Activated CD4-positive, alpha-beta T cell treated with anti-CD3 and anti-CD28 coated beads, Interleukin-2, amount 10 ng/mL, durations not matched to agents 24 days and 14 days (primary cell): ENCODE data around the gene AP3S1. TPM values are rescaled to one million over a fixed set of nuclear protein-coding genes. Genes with fewer than 3 reads are reported as not detected.

Source experiments
- DNase-seq: peaks from one replicate; pipeline ENCODE4 v3.0.0; 2022
- H3K27ac Mint-ChIP-seq: one replicate; pipeline ENCODE4 v1.8.0; 2022; ENCODE audit warnings: mild to moderate bottlenecking, mixed read lengths
- H3K27me3 Mint-ChIP-seq: one replicate; pipeline ENCODE4 v1.8.0; 2022; ENCODE audit warnings: mixed read lengths
- H3K36me3 Mint-ChIP-seq: one replicate; pipeline ENCODE4 v1.8.0; 2022; ENCODE audit warnings: low read depth, mild to moderate bottlenecking, mixed read lengths
- H3K4me1 Mint-ChIP-seq: one replicate; pipeline ENCODE4 v1.8.0; 2021; ENCODE audit warnings: mixed read lengths
- H3K4me3 Mint-ChIP-seq: one replicate; pipeline ENCODE4 v1.8.0; 2022; ENCODE audit warnings: mild to moderate bottlenecking, moderate library complexity, mixed read lengths
- H3K9me3 Mint-ChIP-seq: one replicate; pipeline ENCODE4 v1.8.0; 2021; ENCODE audit warnings: mixed read lengths
- intact Hi-C: fragments of 100-400 bp; cut with micrococcal nuclease; formaldehyde crosslinking; loops from one replicate; pipeline ENCODE4 v1.15.1; 2023
- total RNA-seq: library from RNA; stranded (reverse); gene quantifications from 2 replicates; pipeline ENCODE4 v1.2.3, GENCODE V29; 2022

The AP3S1 gene
- total RNA-seq, 1 donor from 2014 or later = 64.6 TPM

DNA sequence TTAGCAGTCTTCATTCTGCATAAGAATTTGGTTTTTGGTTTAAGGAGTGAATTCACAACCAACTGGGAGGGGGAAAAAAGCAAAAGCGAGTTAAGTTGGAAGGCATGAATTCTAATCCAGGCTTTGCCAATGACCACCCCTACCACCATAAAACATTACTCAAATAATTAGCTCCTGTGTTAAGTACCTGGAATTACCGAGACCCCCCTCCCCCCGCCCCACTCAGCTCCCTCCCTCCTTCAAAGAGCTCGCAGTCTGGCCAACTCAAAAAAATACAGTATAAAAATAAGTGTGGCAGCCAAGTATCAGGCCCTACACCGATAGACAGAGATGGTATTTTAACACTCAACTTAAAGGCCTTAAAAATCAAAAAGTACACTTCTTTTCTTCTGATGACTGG lies 862 bp upstream of the AP3S1 start:
- Mint-ChIP-seq H3K27me3 (peaks cover 9% of the 10 kb centered on the region), H3K4me3 (peak overlapping the region; percentile 98), H3K36me3 (peaks cover 27% of the 10 kb centered on the region), H3K27ac (peak overlapping the region; percentile 100), H3K4me1 (peaks cover 55% of the 10 kb centered on the region), H3K9me3 (no peaks in the 10 kb centered on the region)
- no peak for DNase-seq
- intact Hi-C loops = loop anchor here (1.0 to 10.0 kb wide), 8 partner anchors 215 to 666 kb away; partner anchors contain the start of genes CCDC112, COMMD10, FEM1C and TMED7

DNA sequence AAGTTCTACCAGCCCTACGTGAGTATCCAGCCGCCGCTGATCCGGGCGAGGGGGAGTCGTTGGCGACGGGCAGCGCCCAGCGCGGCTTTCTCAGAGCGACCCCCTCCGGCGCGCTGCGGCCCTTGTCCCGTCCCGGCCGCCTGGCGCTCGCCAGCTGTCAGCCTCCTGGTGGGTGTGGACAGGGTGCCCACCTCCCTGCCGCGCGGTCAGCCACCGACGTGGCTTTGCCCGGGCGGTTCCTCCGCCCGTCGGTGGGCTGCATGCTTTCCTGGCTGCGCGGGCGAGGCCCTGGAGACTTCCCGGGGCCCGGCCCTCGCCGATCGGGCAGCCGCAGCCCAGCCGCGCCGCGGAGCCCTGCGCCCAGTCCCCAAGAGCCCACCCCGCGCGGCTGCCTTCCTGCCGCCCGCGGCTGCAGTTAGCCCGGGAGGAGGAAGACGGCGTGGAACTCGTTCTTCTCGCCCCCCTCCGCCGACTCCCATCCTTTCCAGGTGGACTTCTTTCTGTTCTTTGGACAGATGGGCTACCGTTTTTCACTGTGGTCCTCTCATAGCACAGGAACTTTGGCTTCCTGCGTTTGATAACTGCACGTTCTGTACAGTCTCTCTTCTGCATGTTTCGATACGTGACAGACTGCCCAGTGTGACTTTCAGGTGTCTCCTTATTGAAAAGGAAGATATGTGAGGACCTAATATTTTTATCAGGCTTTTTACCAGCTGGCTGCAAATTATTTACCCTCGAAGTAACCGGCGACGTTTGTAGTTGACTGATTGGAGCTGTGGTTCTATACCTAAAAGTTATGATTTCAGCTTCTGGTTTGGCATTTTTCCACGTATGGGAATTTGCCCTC lies 577 bp downstream of the AP3S1 start:
- H3K9me3 Mint-ChIP-seq = no peaks in the 10 kb centered on the region
- H3K27me3 Mint-ChIP-seq = peaks cover 9% of the 10 kb centered on the region
- peak overlapping the region; percentile 98 for H3K4me3 Mint-ChIP-seq
- peak overlapping the region; percentile 100 for H3K27ac Mint-ChIP-seq
- intact Hi-C loops = loop anchor here (5.0 to 10.0 kb wide), 3 partner anchors 545 to 668 kb away; partner anchors contain the start of gene CCDC112
- peaks cover 17% of the 10 kb centered on the region for H3K36me3 Mint-ChIP-seq
- H3K4me1 Mint-ChIP-seq = peaks cover 50% of the 10 kb centered on the region
- DNase-seq = no peak

DNA sequence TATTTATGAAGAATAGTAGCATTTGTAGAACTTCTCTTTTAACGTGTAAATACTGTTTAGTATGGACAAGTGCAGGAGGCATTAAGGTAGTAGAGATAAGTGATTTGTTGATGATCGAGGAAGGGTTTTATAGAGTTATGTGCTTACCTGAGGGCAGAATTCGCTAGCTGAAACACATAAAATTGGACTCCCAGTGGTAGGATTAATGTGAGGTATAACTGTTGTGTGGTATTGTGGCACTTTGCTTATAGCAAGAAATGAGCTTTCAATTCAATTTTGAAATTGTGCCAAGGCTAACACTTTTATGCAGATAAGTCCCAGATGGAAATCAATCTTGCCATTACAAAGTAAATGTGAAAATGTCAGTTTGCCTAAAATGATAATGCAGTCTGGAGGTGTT lies 1.2 kb downstream of the AP3S1 start:
- Mint-ChIP-seq H3K36me3 (peaks cover 14% of the 10 kb centered on the region), H3K27me3 (peaks cover 9% of the 10 kb centered on the region), H3K4me3 (peak overlapping the region; percentile 98), H3K9me3 (no peaks in the 10 kb centered on the region), H3K4me1 (peaks cover 46% of the 10 kb centered on the region), H3K27ac (peak overlapping the region; percentile 92)
- intact Hi-C loops = loop anchor here (5.0 to 10.0 kb wide), 3 partner anchors 546 to 668 kb away; partner anchors contain the start of gene CCDC112
- DNase-seq = no peak

DNA sequence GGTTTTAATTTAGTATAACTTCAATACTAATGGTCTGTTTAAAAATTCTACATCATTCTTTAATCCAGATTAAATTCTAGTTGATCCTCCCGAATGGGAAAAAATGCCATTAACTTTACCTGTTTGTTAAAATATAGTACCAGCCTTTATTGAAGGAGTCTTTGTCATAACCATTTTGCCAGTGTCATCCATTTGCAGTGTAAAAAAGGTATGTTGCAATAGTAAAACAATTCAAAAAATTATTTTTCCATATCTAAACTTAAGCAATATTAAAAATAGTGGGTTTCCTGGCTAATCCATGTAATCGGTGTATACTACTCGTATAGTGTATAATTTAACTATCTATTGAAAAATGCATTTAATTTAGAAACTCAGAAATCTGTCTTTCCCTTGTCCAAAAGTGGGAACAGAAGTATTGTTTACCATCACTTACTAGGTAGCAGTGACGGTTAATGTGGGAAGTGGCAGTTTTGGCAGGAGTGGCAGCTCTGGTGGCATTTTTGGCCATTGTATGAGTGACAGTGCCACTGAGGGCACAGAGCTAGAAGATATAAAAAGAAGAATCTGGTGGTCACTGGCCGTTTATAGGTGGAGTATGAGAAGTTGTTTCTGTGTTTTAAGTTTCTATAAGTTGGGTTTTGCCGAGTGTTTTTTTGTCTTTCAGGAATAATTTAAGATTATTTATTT lies 1.9 kb downstream of the AP3S1 start:
- no peak for DNase-seq
- no peak overlapping the region for H3K27ac Mint-ChIP-seq
- peaks cover 42% of the 10 kb centered on the region for H3K4me1 Mint-ChIP-seq
- H3K4me3 Mint-ChIP-seq = peak overlapping the region; percentile 98
- H3K36me3 Mint-ChIP-seq = peaks cover 14% of the 10 kb centered on the region
- H3K27me3 Mint-ChIP-seq = peaks cover 9% of the 10 kb centered on the region
- no peaks in the 10 kb centered on the region for H3K9me3 Mint-ChIP-seq
- intact Hi-C loops = loop anchor here (5.0 to 10.0 kb wide), 3 partner anchors 546 to 669 kb away; partner anchors contain the start of gene CCDC112

DNA sequence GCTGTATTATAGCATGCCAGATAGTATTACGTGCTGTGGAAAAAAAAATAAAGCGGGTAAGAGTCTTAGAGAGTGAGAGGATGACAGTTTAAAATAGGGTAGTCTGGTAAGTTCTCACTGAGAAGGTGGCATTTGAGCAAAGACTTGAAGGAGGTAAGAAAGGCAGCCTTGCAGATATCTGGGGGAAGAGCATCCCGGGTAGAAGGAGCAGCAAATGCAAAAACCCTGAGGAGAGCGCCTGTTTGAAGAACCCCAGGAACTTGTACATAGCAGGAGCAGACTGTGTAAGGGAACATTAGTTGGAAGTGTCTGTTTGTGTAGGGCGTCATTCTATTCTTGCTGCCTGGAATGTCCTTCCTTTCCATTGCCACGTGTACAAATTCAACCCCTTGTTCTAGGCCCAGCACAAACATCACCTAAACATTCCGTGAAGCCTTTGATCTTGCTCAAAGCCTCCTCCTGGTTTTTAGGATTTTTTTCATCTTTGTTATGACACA lies 2.6 kb downstream of the AP3S1 start:
- H3K4me3 Mint-ChIP-seq = no peak overlapping the region
- DNase-seq = no peak
- no peak overlapping the region for H3K27ac Mint-ChIP-seq
- no peaks in the 10 kb centered on the region for H3K9me3 Mint-ChIP-seq
- H3K27me3 Mint-ChIP-seq = peaks cover 9% of the 10 kb centered on the region
- peaks cover 39% of the 10 kb centered on the region for H3K4me1 Mint-ChIP-seq
- intact Hi-C loops = loop anchor here (5.0 to 10.0 kb wide), 3 partner anchors 547 to 670 kb away; partner anchors contain the start of gene CCDC112
- H3K36me3 Mint-ChIP-seq = peaks cover 7% of the 10 kb centered on the region

DNA sequence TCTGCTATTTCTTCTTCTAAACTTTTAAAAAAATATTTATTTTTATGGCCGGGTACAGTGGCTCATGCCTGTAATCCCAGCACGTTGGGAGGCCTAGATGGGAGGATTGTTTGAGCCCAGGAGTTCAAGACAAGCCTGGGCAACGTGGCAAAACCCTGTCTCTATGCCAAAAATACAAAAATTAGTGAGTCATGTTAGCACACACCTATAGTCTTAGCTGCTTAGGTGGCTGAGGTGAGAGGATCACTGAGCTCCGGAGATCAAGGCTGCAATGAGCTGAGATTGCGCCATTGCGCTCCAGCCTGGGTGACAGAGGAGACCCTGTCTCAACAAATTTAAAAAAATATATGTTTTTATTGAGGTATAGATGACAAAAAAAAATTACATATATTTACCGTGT lies 5.6 kb downstream of the AP3S1 start:
- peaks cover 9% of the 10 kb centered on the region for H3K27me3 Mint-ChIP-seq
- no peaks in the 10 kb centered on the region for H3K9me3 Mint-ChIP-seq
- no peak overlapping the region for H3K4me3 Mint-ChIP-seq
- intact Hi-C loops = loop anchor here (10.0 kb wide), 1 partner anchor 672 kb away; no protein-coding TSS in a partner anchor
- no peak overlapping the region for H3K27ac Mint-ChIP-seq
- DNase-seq = no peak
- no peaks in the 10 kb centered on the region for H3K36me3 Mint-ChIP-seq
- H3K4me1 Mint-ChIP-seq = peaks cover 31% of the 10 kb centered on the region

DNA sequence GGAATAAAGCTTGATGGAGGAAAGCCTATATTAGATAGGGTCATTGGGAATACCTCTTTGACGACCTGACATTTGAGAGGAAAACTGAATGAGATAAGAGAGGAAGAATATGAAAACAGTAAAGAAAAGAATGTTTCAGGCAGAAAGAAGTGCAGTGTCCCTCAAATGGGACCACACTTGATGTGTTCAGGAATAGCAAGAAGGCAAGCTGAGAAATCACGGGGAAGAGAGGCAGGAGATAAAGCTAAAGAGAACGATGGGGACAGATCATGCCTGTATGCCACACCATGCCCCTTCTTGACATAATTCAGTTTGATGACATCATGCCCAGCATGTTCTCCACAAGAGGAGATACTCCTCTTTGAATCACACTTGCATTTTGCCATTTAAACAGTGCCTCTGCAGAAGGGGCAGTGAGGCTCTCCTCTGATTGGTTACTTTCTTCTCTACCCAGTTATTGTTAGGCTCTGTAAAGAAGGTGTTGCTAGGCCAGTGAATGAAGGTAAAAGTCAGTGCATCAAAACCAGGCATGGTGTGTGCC lies 7.6 kb downstream of the AP3S1 start:
- Mint-ChIP-seq H3K4me1 (peaks cover 18% of the 10 kb centered on the region), H3K27ac (no peak overlapping the region), H3K4me3 (no peak overlapping the region), H3K9me3 (peaks cover 10% of the 10 kb centered on the region), H3K27me3 (peaks cover 2% of the 10 kb centered on the region), H3K36me3 (peaks cover 7% of the 10 kb centered on the region)
- intact Hi-C loops = loop anchor here (10.0 kb wide), 1 partner anchor 675 kb away; no protein-coding TSS in a partner anchor
- DNase-seq = no peak

DNA sequence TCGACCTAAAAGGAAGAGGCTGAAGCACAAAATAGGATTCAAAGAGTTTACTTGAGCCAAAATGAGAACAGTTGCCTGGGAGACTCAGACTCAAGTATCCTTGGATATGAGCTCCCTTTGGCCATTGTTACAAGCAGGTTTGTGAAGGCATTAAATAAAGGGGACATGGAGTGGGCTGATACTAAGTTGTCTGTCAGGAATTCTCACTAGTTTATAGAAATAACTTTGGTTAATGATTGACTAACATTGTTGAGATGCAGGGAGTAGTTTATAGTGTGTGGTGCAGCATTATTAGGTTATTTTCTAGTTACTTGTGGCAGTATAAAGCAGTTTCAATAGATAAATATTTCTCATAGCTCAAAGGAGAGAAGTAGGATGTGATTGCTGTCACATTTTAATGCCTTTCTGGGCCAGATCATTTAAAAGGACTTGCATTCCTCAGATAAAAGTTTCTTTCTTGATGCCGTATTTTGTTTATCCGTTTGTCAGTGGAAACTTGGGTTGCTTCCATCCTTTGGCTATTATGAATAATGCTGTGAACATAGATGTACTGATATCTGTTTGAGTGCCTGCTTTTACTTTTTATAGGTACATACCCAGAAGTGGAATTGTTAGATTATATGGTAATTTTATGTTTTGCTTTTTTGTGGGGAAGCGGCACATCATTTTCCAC lies 9.1 kb downstream of the AP3S1 start:
- Mint-ChIP-seq H3K4me3 (no peak overlapping the region), H3K4me1 (peaks cover 11% of the 10 kb centered on the region), H3K9me3 (peaks cover 10% of the 10 kb centered on the region), H3K27me3 (no peaks in the 10 kb centered on the region), H3K27ac (no peak overlapping the region), H3K36me3 (peaks cover 7% of the 10 kb centered on the region)
- intact Hi-C loops = no loop called here
- no peak for DNase-seq

DNA sequence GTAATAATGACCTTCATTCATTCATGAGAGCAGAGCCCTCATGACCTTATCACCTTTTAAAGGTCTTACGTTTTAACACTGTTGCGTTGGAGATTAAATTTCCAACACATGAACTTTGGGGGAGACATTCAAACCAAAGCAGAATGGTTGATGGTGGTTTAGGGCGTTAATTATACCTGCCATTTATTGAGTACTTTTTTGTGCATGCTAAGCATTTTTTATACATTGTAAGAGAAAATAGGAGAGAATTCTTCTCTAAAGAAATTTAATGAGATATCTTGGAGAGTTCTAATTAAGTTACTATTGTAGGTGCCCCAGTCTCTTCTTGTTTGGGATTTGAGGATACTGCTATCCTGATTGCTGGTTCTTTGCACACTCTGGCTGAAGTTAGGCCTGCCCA lies 12.4 kb downstream of the AP3S1 start:
- H3K4me3 Mint-ChIP-seq = no peak overlapping the region
- H3K9me3 Mint-ChIP-seq = peaks cover 10% of the 10 kb centered on the region
- H3K4me1 Mint-ChIP-seq = peaks cover 15% of the 10 kb centered on the region
- intact Hi-C loops = no loop called here
- peaks cover 7% of the 10 kb centered on the region for H3K36me3 Mint-ChIP-seq
- DNase-seq = no peak
- no peak overlapping the region for H3K27ac Mint-ChIP-seq
- no peaks in the 10 kb centered on the region for H3K27me3 Mint-ChIP-seq

DNA sequence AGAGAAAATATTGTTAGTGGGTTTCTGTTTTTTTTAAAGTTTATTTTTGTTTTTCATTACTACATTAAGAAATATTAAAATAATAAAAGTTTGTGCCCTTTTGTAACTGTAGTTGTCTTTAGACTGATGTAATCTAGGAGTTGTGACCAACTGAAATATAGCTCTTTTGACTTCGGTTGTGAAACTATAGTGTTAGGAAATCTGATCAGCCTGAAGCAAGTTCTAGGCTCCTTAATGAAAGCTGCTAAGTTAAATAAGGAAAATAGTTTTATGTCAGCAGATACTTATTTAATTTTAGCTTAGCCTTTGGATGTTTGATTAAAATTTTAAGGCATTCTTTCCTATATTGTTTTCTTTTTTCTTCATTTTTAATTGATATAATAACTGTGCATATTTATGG lies 14.2 kb downstream of the AP3S1 start:
- peaks cover 8% of the 10 kb centered on the region for H3K4me1 Mint-ChIP-seq
- peaks cover 7% of the 10 kb centered on the region for H3K36me3 Mint-ChIP-seq
- no peak overlapping the region for H3K4me3 Mint-ChIP-seq
- no peak for DNase-seq
- no peak overlapping the region for H3K27ac Mint-ChIP-seq
- H3K9me3 Mint-ChIP-seq = peaks cover 10% of the 10 kb centered on the region
- intact Hi-C loops = no loop called here
- no peaks in the 10 kb centered on the region for H3K27me3 Mint-ChIP-seq

DNA sequence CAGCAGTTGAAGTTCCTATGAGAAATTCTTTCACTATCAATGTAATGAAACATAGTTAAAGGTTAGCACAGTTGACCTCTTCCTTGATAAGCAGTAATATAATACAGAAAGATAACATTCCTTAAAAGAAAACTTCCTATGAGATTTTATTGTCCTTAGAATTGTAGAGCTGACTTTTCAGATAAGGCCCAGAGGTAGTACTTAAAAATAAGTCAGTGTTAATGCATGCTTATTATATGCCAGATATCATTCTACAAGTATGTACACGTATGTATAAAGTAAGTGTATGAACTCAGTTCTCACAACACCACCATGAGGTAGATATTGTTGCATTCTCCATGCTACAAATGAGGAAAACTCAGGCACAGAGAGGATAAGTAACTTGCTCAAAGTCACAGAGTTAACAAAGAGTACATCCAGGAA lies 15.3 kb downstream of the AP3S1 start:
- Mint-ChIP-seq H3K4me1 (peaks cover 8% of the 10 kb centered on the region), H3K27me3 (no peaks in the 10 kb centered on the region), H3K9me3 (peaks cover 10% of the 10 kb centered on the region), H3K4me3 (no peak overlapping the region), H3K36me3 (peaks cover 7% of the 10 kb centered on the region), H3K27ac (no peak overlapping the region)
- intact Hi-C loops = no loop called here
- DNase-seq = no peak

DNA sequence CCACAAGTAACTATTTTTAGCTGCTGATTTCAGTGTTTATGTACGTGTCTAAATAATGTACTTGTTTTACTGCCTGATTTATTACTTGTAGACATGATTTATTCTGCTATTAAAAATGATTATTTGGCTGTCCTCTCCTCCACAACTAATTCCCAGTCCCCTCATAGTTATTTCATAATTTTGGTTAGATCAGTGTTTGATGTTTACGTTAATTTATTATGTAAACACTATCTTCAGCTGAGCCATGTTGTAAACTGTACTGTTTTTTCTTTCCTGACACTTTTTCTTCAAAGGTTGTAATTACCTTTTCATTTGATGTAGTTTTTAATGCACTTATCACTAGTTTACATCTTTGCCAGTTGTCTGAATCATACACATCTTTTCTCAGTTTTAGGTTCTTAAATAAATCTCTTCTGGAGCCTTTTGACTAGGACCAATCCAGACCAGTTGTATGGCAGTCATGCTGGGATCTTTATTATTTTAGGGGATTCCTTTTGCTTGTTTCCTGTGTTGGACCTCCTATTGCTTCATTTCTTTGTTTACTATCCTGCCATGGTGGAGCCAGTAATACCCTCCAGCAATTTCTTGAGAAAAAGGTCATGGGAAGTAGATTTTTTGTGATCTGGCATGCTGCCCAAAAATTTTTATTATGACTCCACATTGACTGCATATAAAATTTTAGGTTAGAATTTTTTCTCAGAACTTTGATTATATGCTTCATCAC lies 16.1 kb downstream of the AP3S1 start:
- H3K4me3 Mint-ChIP-seq = no peak overlapping the region
- intact Hi-C loops = no loop called here
- H3K27ac Mint-ChIP-seq = no peak overlapping the region

DNA sequence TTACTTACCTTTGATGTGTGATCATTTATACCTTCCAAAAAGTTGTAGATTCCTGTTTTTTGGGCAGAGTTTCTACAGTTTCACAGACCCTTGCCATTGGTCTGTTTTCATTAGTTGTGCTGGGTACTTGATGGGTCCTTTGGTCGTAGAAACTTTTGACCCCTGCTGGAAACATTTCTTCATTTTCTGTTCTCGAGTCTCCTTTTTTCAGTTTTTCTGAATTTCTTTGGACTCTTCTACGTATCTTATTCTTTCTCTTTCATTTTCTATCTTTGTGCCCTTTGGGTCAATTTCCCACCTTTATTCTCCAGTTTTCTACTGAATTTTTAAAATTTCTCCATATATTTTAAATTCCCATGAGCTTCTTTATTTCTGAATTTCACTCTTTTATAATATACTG lies 16.7 kb downstream of the AP3S1 start:
- Mint-ChIP-seq H3K4me1 (peaks cover 5% of the 10 kb centered on the region), H3K36me3 (peaks cover 6% of the 10 kb centered on the region), H3K27me3 (no peaks in the 10 kb centered on the region), H3K27ac (no peak overlapping the region), H3K9me3 (peaks cover 7% of the 10 kb centered on the region), H3K4me3 (no peak overlapping the region)
- no peak for DNase-seq
- intact Hi-C loops = no loop called here

More for the DNA sequence above, 16.1 kb downstream of the AP3S1 start:
- Mint-ChIP-seq H3K36me3 (peaks cover 7% of the 10 kb centered on the region), H3K4me1 (peaks cover 8% of the 10 kb centered on the region), H3K9me3 (peaks cover 10% of the 10 kb centered on the region), H3K27me3 (no peaks in the 10 kb centered on the region)
- DNase-seq = no peak
